NT2/D1 (cell line): ENCODE results near the gene F5.

Source experiments
- SUZ12 ChIP-seq: IDR thresholded peaks from 2 replicates; pipeline ENCODE4 v1.6.1; 2011; ENCODE audit not compliant: insufficient read length, insufficient read depth; ENCODE audit errors: extremely low read depth
- YY1 ChIP-seq: IDR thresholded peaks from 2 replicates; pipeline ENCODE4 v1.6.1; 2011; ENCODE audit not compliant: insufficient read length, insufficient read depth

- TF ChIP-seq YY1 = no peak
- no peak for TF ChIP-seq SUZ12
Observed at GRCh38 chr1:169509354-169509753, 76.9 kb downstream of the F5 start.
